ENCODE results near the gene ANKRD27.

GRCh38 chr19:32550666-32551065 is 124.3 kb downstream of the ANKRD27 start:
- TF ChIP-seq, protein P1, sequence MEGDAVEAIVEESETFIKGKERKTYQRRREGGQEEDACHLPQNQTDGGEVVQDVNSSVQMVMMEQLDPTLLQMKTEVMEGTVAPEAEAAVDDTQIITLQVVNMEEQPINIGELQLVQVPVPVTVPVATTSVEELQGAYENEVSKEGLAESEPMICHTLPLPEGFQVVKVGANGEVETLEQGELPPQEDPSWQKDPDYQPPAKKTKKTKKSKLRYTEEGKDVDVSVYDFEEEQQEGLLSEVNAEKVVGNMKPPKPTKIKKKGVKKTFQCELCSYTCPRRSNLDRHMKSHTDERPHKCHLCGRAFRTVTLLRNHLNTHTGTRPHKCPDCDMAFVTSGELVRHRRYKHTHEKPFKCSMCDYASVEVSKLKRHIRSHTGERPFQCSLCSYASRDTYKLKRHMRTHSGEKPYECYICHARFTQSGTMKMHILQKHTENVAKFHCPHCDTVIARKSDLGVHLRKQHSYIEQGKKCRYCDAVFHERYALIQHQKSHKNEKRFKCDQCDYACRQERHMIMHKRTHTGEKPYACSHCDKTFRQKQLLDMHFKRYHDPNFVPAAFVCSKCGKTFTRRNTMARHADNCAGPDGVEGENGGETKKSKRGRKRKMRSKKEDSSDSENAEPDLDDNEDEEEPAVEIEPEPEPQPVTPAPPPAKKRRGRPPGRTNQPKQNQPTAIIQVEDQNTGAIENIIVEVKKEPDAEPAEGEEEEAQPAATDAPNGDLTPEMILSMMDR (IDR thresholded peaks at IDR 0.05) = no peak
- no peak for TF ChIP-seq EZH2phosphoT487 (IDR thresholded peaks at IDR 0.05)
